ENCODE measurements around the gene ZP1. TPM values are rescaled to one million over a fixed set of nuclear protein-coding genes. Genes with fewer than 3 reads are reported as not detected.
"Not testable (repeated sequence)": the region's sequence is repeated elsewhere in the genome, so short reads cannot be mapped to it uniquely, and the experiment has no call there.

Gene ZP1
- total RNA-seq, 1 donor from 2014 or later, result 1.4 TPM

- DNase-seq (ENCODE audit: low spot score), result peak; percentile 97
Observed at GRCh38 chr11:60906132-60906972, 39.0 kb downstream of the ZP1 start, which contains the start of gene PRPF19. Gene PRPF19 (minus strand): TSS chr11:60906585. CDS start chr11:60906382, 203 bp downstream.

- DNase-seq (ENCODE audit: low spot score), result no peak
Observed at GRCh38 chr11:60908803-60909202, 41.5 kb downstream of the ZP1 start.

- DNase-seq (ENCODE audit: low spot score), result not testable (repeated sequence)
Observed at GRCh38 chr11:60909680-60910280, 42.4 kb downstream of the ZP1 start.

GRCh38 chr11:60910281-60910687 is 42.9 kb downstream of the ZP1 start:
- peak; percentile 39 for DNase-seq (ENCODE audit: low spot score)

GRCh38 chr11:60910711-60911380 is 43.5 kb downstream of the ZP1 start:
- DNase-seq (ENCODE audit: low spot score), result peak; percentile 64

GRCh38 chr11:60912223-60912850 is 45.0 kb downstream of the ZP1 start:
- DNase-seq (ENCODE audit: low spot score), result no peak

- DNase-seq (ENCODE audit: low spot score), result peak; percentile 74
Observed at GRCh38 chr11:60912851-60913528, 45.6 kb downstream of the ZP1 start.

GRCh38 chr11:60913793-60914632 is 46.7 kb downstream of the ZP1 start, which contains the start of gene TMEM109:
Gene TMEM109 (plus strand): TSS chr11:60914158. CDS start chr11:60919694, 5,536 bp downstream.
- peak; percentile 95 for DNase-seq (ENCODE audit: low spot score)

GRCh38 chr11:60914633-60915247 is 47.4 kb downstream of the ZP1 start:
- no peak for DNase-seq (ENCODE audit: low spot score)

- peak; percentile 89 for DNase-seq (ENCODE audit: low spot score)
Observed at GRCh38 chr11:60915248-60915914, 48.0 kb downstream of the ZP1 start.

- no peak for DNase-seq (ENCODE audit: low spot score)
Observed at GRCh38 chr11:60916669-60917206, 49.4 kb downstream of the ZP1 start.

- no peak for DNase-seq (ENCODE audit: low spot score)
Observed at GRCh38 chr11:60917267-60917666, 49.9 kb downstream of the ZP1 start.

- no peak for DNase-seq (ENCODE audit: low spot score)
Observed at GRCh38 chr11:60918251-60918938, 51.1 kb downstream of the ZP1 start.

- DNase-seq (ENCODE audit: low spot score), result no peak
Observed at GRCh38 chr11:60918939-60919265, 51.6 kb downstream of the ZP1 start.

- DNase-seq (ENCODE audit: low spot score), result no peak
Observed at GRCh38 chr11:60919320-60919719, 52.0 kb downstream of the ZP1 start.

- DNase-seq (ENCODE audit: low spot score), result no peak
Observed at GRCh38 chr11:60919956-60920355, 52.6 kb downstream of the ZP1 start.

- DNase-seq (ENCODE audit: low spot score), result no peak
Observed at GRCh38 chr11:60921259-60921658, 53.9 kb downstream of the ZP1 start.

- no peak for DNase-seq (ENCODE audit: low spot score)
Observed at GRCh38 chr11:60921777-60922335, 54.5 kb downstream of the ZP1 start.
